Large intestine (tissue), 3 donors: ENCODE data around the gene KCTD5. TPM values are rescaled to one million over a fixed set of nuclear protein-coding genes. Genes with fewer than 3 reads are reported as not detected.
A peak's percentile ranks its signal among the peaks of the same experiment; 100 is the strongest.

Source experiments
- DNase-seq, 2 donors: peaks; one replicate each; pipeline versions ENCODE4 v3.0.0 to v3.0.0-alpha.2; 2013
- H3K27ac ChIP-seq: one replicate; pipeline ENCODE4 v1.5.1; 2013; ENCODE audit warnings: low read length
- H3K27me3 ChIP-seq: 2 replicates; pipeline ENCODE4 v1.6.1; 2013; ENCODE audit warnings: low read length; ENCODE audit not compliant: control insufficient read depth, insufficient read depth
- H3K36me3 ChIP-seq: 2 replicates; pipeline ENCODE4 v1.6.1; 2013; ENCODE audit warnings: low read length; ENCODE audit not compliant: control insufficient read depth, insufficient read depth
- H3K4me1 ChIP-seq: one replicate; pipeline ENCODE4 v1.6.1; 2013; ENCODE audit warnings: low read length; ENCODE audit not compliant: control insufficient read depth, insufficient read depth
- H3K4me3 ChIP-seq: one replicate; pipeline ENCODE4 v1.5.1; 2013; ENCODE audit warnings: low read length
- H3K9me3 ChIP-seq: one replicate; pipeline ENCODE4 v1.6.1; 2013; ENCODE audit warnings: mild to moderate bottlenecking, low read depth, low read length, moderate library complexity; ENCODE audit not compliant: control insufficient read depth
- WGBS: methylation state at CpG from one replicate; pipeline ENCODE4 v1.1.5; 2013; ENCODE audit warnings: low lambda C conversion rate; ENCODE audit not compliant: insufficient coverage; 5-methylcytosine and 5-hydroxymethylcytosine counted together
- polyA plus RNA-seq: library from polyadenylated mRNA; unstranded; fragments of 120-200 nt; gene quantifications from one replicate; pipeline ENCODE4 v1.2.1, GENCODE V29; 2013

The KCTD5 gene
- polyA plus RNA-seq, 1 donor, result 20.0 TPM

- Histone ChIP-seq H3K27me3 (no peaks in the 10 kb centered on the region), H3K9me3 (no peaks in the 10 kb centered on the region), H3K36me3 (no peaks in the 10 kb centered on the region), H3K4me1 (peaks cover 12% of the 10 kb centered on the region), H3K4me3 (no peak overlapping the region), H3K27ac (no peak overlapping the region)
- DNase-seq, result no peak
- no CpG with 5 or more reads among the region's 12 CpGs for WGBS
Observed at GRCh38 chr16:2742323-2743006, 60.1 kb downstream of the KCTD5 start.

GRCh38 chr16:2743007-2743810, 60.9 kb downstream of the KCTD5 start:
- Histone ChIP-seq H3K4me1 (peaks cover 12% of the 10 kb centered on the region), H3K27me3 (no peaks in the 10 kb centered on the region), H3K9me3 (no peaks in the 10 kb centered on the region), H3K27ac (no peak overlapping the region), H3K4me3 (no peak overlapping the region), H3K36me3 (no peaks in the 10 kb centered on the region)
- no peak for DNase-seq
- WGBS, result no CpG with 5 or more reads among the region's 19 CpGs

GRCh38 chr16:2744711-2745110, 62.4 kb downstream of the KCTD5 start:
- WGBS, result no CpG with 5 or more reads among the region's 6 CpGs
- DNase-seq, result no peak
- no peak overlapping the region for H3K4me3 ChIP-seq
- H3K4me1 ChIP-seq, result no peaks in the 10 kb centered on the region
- no peaks in the 10 kb centered on the region for H3K9me3 ChIP-seq
- H3K27ac ChIP-seq, result no peak overlapping the region
- no peaks in the 10 kb centered on the region for H3K27me3 ChIP-seq
- H3K36me3 ChIP-seq, result no peaks in the 10 kb centered on the region

- Histone ChIP-seq H3K27me3 (no peaks in the 10 kb centered on the region), H3K9me3 (no peaks in the 10 kb centered on the region), H3K4me1 (no peaks in the 10 kb centered on the region), H3K4me3 (no peak overlapping the region), H3K36me3 (no peaks in the 10 kb centered on the region), H3K27ac (no peak overlapping the region)
- no CpG with 5 or more reads among the region's 15 CpGs for WGBS
- DNase-seq, result no peak
Observed at GRCh38 chr16:2745116-2745890, 63.0 kb downstream of the KCTD5 start.

- Histone ChIP-seq H3K4me1 (no peaks in the 10 kb centered on the region), H3K27me3 (no peaks in the 10 kb centered on the region), H3K9me3 (peaks cover under 1% of the 10 kb centered on the region), H3K4me3 (no peak overlapping the region), H3K27ac (no peak overlapping the region), H3K36me3 (no peaks in the 10 kb centered on the region)
- DNase-seq, result no peak
- no CpG with 5 or more reads among the region's 9 CpGs for WGBS
Observed at GRCh38 chr16:2745961-2746360, 63.6 kb downstream of the KCTD5 start.

- H3K9me3 ChIP-seq, result peaks cover 12% of the 10 kb centered on the region
- H3K27ac ChIP-seq, result no peak overlapping the region
- no peaks in the 10 kb centered on the region for H3K27me3 ChIP-seq
- WGBS, result no CpG with 5 or more reads among the region's 7 CpGs
- H3K36me3 ChIP-seq, result no peaks in the 10 kb centered on the region
- DNase-seq, result no peak
- H3K4me1 ChIP-seq, result peaks cover 8% of the 10 kb centered on the region
- H3K4me3 ChIP-seq, result no peak overlapping the region
Observed at GRCh38 chr16:2748757-2749455, 66.6 kb downstream of the KCTD5 start.

GRCh38 chr16:2749476-2749875, 67.2 kb downstream of the KCTD5 start:
- no peaks in the 10 kb centered on the region for H3K27me3 ChIP-seq
- no peak for DNase-seq
- no peaks in the 10 kb centered on the region for H3K36me3 ChIP-seq
- no peak overlapping the region for H3K4me3 ChIP-seq
- H3K4me1 ChIP-seq, result peaks cover 10% of the 10 kb centered on the region
- no peak overlapping the region for H3K27ac ChIP-seq
- H3K9me3 ChIP-seq, result peaks cover 12% of the 10 kb centered on the region
- WGBS, result no CpG with 5 or more reads among the region's 5 CpGs

GRCh38 chr16:2749936-2750335, 67.6 kb downstream of the KCTD5 start:
- H3K36me3 ChIP-seq, result no peaks in the 10 kb centered on the region
- H3K4me1 ChIP-seq, result peaks cover 14% of the 10 kb centered on the region
- no peak overlapping the region for H3K27ac ChIP-seq
- WGBS, result no CpG with 5 or more reads among the region's 6 CpGs
- no peak overlapping the region for H3K4me3 ChIP-seq
- H3K27me3 ChIP-seq, result no peaks in the 10 kb centered on the region
- H3K9me3 ChIP-seq, result peaks cover 12% of the 10 kb centered on the region
- DNase-seq, result no peak

- peak overlapping the region; percentile 89 for H3K27ac ChIP-seq
- DNase-seq, result no peak
- peak overlapping the region; percentile 74 for H3K4me3 ChIP-seq
- H3K36me3 ChIP-seq, result peaks cover 4% of the 10 kb centered on the region
- H3K4me1 ChIP-seq, result peaks cover 18% of the 10 kb centered on the region
- no CpG with 5 or more reads among the region's 23 CpGs for WGBS
- H3K9me3 ChIP-seq, result peaks cover 12% of the 10 kb centered on the region
- H3K27me3 ChIP-seq, result no peaks in the 10 kb centered on the region
Observed at GRCh38 chr16:2751577-2752034, 69.3 kb downstream of the KCTD5 start.
